Activated CD4-positive, alpha-beta memory T cell treated with anti-CD3 and anti-CD28 coated beads, Interleukin-2, amount 10 ng/mL, durations not matched to agents 7 days and 5 days (primary cell): ENCODE measurements around the gene HAO2. TPM values are rescaled to one million over a fixed set of nuclear protein-coding genes. Genes with fewer than 3 reads are reported as not detected.

Experiments used
- CTCF ChIA-PET: fragments of 350-600 bp; sonication (Branson Sonifier 250); formaldehyde crosslinking; loops from one replicate; lab custom pipeline; 2021; ENCODE audit warnings: antibody characterized with exemption, inconsistent platforms; lab: Charles Lee
- POLR2A ChIA-PET: fragments of 350-600 bp; sonication (Branson Sonifier 250); formaldehyde crosslinking; loops from one replicate; lab custom pipeline; 2021; ENCODE audit warnings: antibody characterized with exemption; lab: Charles Lee
- DNase-seq: peaks from one replicate; pipeline ENCODE4 v3.0.0-alpha.2; 2020
- H3K27ac Mint-ChIP-seq: one replicate; pipeline ENCODE4 v1.8.0; 2021; ENCODE audit warnings: mild to moderate bottlenecking, mixed read lengths
- H3K27me3 Mint-ChIP-seq: one replicate; pipeline ENCODE4 v1.8.0; 2021; ENCODE audit warnings: mixed read lengths
- H3K36me3 Mint-ChIP-seq: one replicate; pipeline ENCODE4 v1.8.0; 2021; ENCODE audit warnings: low read depth, mixed read lengths
- H3K4me1 Mint-ChIP-seq: one replicate; pipeline ENCODE4 v1.8.0; 2021; ENCODE audit warnings: mixed read lengths
- H3K4me3 Mint-ChIP-seq: one replicate; pipeline ENCODE4 v1.8.0; 2021; ENCODE audit warnings: mild to moderate bottlenecking, mixed read lengths
- H3K9me3 Mint-ChIP-seq: one replicate; pipeline ENCODE4 v1.8.0; 2021; ENCODE audit warnings: mixed read lengths
- total RNA-seq, 2 experiments: library from RNA; stranded (reverse); gene quantifications; one replicate each; pipeline ENCODE4 v1.2.3, GENCODE V29; 2021

HAO2 gene
- total RNA-seq, 2 experiments from 2014 or later: not detected

GRCh38 chr1:119438761-119439160 lies 70.2 kb downstream of the HAO2 start:
- Mint-ChIP-seq H3K27ac (no peak overlapping the region), H3K27me3 (peaks cover 3% of the 10 kb centered on the region), H3K4me1 (no peaks in the 10 kb centered on the region), H3K36me3 (no peaks in the 10 kb centered on the region), H3K9me3 (no peaks in the 10 kb centered on the region), H3K4me3 (no peak overlapping the region)
- no peak for DNase-seq
- POLR2A ChIA-PET: no interaction called here
- CTCF ChIA-PET: no interaction called here

- ChIA-PET POLR2A (no interaction called here), CTCF (no interaction called here)
- H3K27me3 Mint-ChIP-seq: peaks cover 3% of the 10 kb centered on the region
- H3K27ac Mint-ChIP-seq: no peak overlapping the region
- no peaks in the 10 kb centered on the region for H3K9me3 Mint-ChIP-seq
- H3K4me3 Mint-ChIP-seq: no peak overlapping the region
- H3K36me3 Mint-ChIP-seq: no peaks in the 10 kb centered on the region
- no peaks in the 10 kb centered on the region for H3K4me1 Mint-ChIP-seq
- DNase-seq: no peak
Observed at GRCh38 chr1:119440721-119441307, 72.2 kb downstream of the HAO2 start.

GRCh38 chr1:119442756-119443155 lies 74.2 kb downstream of the HAO2 start:
- Mint-ChIP-seq H3K36me3 (no peaks in the 10 kb centered on the region), H3K9me3 (no peaks in the 10 kb centered on the region), H3K4me1 (no peaks in the 10 kb centered on the region), H3K4me3 (no peak overlapping the region), H3K27me3 (peaks cover 3% of the 10 kb centered on the region), H3K27ac (no peak overlapping the region)
- POLR2A ChIA-PET: no interaction called here
- CTCF ChIA-PET: no interaction called here
- no peak for DNase-seq

Other genes starting within 250 kb of the HAO2 start
- 10 to 100 TPM in 1 of 2 experiments, 1 to 10 TPM in 1; 9.7 to 11.1 TPM for gene WARS2, start 228.1 kb upstream of the HAO2 start, total RNA-seq
- gene HSD3B2, start 46.4 kb downstream of the HAO2 start, total RNA-seq: not detected
- not detected for gene HSD3B1, start 138.4 kb downstream of the HAO2 start, total RNA-seq